ENCODE data around the gene KRCC1.
"Not testable (repeated sequence)": the region's sequence is repeated elsewhere in the genome, so short reads cannot be mapped to it uniquely, and the experiment has no call there.

The KRCC1 gene

DNA sequence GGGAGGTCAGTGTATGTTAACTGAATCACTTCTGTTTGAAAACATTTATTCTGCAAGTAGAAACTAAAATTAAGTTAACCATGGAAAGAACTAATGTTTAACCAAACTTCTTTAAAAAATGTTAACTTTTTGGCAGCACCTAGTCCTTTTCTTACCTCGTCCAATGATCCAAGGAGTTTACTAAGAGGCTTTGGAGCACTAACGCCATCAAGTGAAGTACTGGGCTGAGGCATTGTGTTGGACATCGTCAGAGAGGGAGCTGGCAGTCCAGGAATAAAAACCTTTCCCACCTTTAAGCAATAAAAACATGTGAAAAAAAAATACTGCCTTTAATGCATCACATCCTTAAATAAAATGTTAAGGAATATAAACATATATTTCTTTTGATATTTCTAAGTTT is 63.0 kb downstream of the KRCC1 start:
- DNase-seq = not testable (repeated sequence)

GRCh38 chr2:87987473-87987872 is 68.1 kb downstream of the KRCC1 start:
- DNase-seq = not testable (repeated sequence)

DNA sequence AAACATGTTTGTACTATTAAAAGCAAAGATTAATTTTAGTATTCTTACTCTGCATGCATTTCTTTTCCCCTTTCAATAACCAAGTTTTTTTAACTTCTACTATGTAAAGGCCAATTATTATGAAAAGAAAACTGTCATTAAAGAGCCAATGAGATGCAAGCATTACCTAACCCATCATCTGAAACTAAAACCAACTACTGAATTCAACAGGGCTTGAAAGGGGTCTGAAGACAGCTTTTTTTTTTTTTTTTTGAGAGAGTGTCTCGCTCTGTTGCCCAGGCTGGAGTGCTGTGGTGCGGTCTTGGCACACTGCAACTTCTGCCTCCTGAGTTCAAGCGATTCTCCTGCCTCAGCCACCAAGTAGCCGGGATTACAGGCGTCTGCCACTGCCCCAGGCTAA is 69.7 kb downstream of the KRCC1 start:
- DNase-seq = not testable (repeated sequence)

GRCh38 chr2:87981182-87981581 is 74.4 kb downstream of the KRCC1 start:
- DNase-seq = not testable (repeated sequence)

Data from SIG-M5 (cell line).